ENCODE results near the gene OSGEP. TPM values are rescaled to one million over a fixed set of nuclear protein-coding genes. Genes with fewer than 3 reads are reported as not detected.
"Not testable (repeated sequence)": the region's sequence is repeated elsewhere in the genome, so short reads cannot be mapped to it uniquely, and the experiment has no call there.

OSGEP gene
- total RNA-seq, 4 donors from 2014 or later = 26.7 to 146 (median 64.7) TPM

DNA sequence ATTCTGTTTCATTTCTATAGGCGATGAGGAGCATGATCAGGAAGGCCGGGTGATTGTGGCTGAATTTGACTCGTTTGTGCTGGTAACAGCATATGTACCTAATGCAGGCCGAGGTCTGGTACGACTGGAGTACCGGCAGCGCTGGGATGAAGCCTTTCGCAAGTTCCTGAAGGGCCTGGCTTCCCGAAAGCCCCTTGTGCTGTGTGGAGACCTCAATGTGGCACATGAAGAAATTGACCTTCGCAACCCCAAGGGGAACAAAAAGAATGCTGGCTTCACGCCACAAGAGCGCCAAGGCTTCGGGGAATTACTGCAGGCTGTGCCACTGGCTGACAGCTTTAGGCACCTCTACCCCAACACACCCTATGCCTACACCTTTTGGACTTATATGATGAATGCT is 2.4 kb upstream of the OSGEP start:
- peak overlapping the region in 3 of 4 donors; percentile 94 to 96 (median 95) for H3K27ac ChIP-seq
- intact Hi-C loops (cut with DNase I; ENCODE audit: low total_unique reads) = no loop called here
- DNase-seq = no peak
- in situ Hi-C loops (cut with MboI; ENCODE audit: low pct_ligation_motif_present in 1 of 4, low pct_unique_long_range_greater_than_20kb in 1 of 4, low sequenced_read_pairs in 3 of 4) = loop anchor here in 2 of 4 donors (25.0 kb wide), 2 partner anchors 120 to 230 kb away; partner anchors contain the start of genes CCNB1IP1 (in 2 of the 2), PARP2 (in 2 of the 2), ANG (in 1 of the 2) and RNASE4 (in 1 of the 2)
- peaks cover 0 to 30% (median 9%) of the 10 kb centered on the region in 4 donors for H3K36me3 ChIP-seq
- H3K4me3 ChIP-seq = no peak overlapping the region
- H3K9me3 ChIP-seq = no peaks in the 10 kb centered on the region
- TF ChIP-seq EP300 (IDR thresholded peaks at IDR 0.05; ENCODE audit: low read depth) = no peak
- peak in 1 of 3 donors; percentile 34 for TF ChIP-seq POLR2AphosphoS5 (IDR thresholded peaks at IDR 0.05)
- WGBS, 2 donors (ENCODE audit: low coverage in 1 of 2) = 81% methylated on average over 13 of the region's 13 CpGs; no CpG with 5 or more reads in 1 of the 2 donors
- H3K4me1 ChIP-seq = peaks cover 25 to 45% (median 34%) of the 10 kb centered on the region in 4 donors
- no peaks in the 10 kb centered on the region for H3K27me3 ChIP-seq

DNA sequence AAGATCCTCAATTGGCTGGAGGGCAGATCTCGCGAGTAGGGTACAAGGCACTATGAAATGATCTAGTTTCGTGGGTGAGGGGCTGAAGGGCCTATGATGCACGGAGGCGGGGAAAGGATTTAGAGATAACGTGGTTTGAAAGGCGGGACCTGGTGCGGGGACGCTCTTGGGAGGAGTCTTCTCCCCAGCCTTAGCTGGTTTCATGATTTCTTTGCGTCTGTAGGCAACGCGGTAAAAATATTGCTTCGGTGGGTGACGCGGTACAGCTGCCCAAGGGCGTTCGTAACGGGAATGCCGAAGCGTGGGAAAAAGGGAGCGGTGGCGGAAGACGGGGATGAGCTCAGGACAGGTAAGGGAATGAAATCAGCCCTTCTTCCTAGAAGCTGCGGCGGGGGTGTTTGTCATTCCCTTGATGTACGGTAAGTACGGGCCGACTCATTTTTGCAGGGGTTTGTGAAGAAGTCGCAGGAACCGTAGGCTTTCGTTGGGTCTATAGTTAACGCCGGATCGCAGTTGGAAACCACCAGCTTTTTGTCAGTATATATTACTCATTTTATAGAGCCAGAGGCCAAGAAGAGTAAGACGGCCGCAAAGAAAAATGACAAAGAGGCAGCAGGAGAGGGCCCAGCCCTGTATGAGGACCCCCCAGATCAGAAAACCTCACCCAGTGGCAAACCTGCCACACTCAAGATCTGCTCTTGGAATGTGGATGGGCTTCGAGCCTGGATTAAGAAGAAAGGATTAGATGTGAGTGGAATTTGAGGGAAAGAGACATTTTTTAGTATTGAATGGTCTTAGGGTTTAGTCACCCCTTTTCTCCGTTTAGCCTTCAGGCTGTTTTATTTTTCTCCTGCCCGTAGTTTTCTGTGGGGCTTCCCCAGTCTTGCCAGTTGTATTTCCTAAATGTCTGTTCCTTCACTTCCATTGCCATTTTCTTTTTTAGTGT is 1.0 kb upstream of the OSGEP start:
- in situ Hi-C loops (cut with MboI; ENCODE audit: low pct_ligation_motif_present in 1 of 4, low pct_unique_long_range_greater_than_20kb in 1 of 4, low sequenced_read_pairs in 3 of 4) = loop anchor here in 2 of 4 donors (25.0 kb wide), 2 partner anchors 118 to 232 kb away; partner anchors contain the start of genes CCNB1IP1 (in 2 of the 2), PARP2 (in 2 of the 2), ANG (in 1 of the 2) and RNASE4 (in 1 of the 2)
- WGBS, 2 donors (ENCODE audit: low coverage in 1 of 2) = 0% methylated on average over 15 to 39 of the region's 39 CpGs

DNA sequence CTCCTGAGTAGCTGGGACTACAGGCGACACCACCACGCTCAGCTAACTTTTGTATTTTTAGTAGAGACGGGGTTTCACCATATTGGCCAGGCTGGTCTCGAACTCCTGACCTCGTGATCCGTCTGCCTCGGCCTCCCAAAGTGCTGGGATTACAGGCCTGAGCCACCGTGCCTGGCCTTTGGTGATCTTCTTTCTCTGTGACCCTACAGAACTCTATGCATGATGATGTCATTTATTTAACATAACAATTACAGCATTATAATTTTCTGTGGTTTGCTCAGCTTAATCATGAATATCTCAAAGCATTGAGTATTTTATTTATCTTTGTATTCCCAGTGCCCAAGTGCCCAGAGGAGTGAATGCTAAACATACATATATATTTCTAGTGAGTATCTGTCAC is 1.8 kb downstream of the OSGEP start:
- H3K4me3 ChIP-seq; DNase-seq; H3K9me3 ChIP-seq; H3K27me3 ChIP-seq; H3K27ac ChIP-seq; intact Hi-C loops (cut with DNase I; ENCODE audit: low total_unique reads): not testable (repeated sequence)
- in situ Hi-C loops (cut with MboI; ENCODE audit: low pct_ligation_motif_present in 1 of 4, low pct_unique_long_range_greater_than_20kb in 1 of 4, low sequenced_read_pairs in 3 of 4) = loop anchor here in 2 of 4 donors (25.0 kb wide), 2 partner anchors 116 to 234 kb away; partner anchors contain the start of genes CCNB1IP1 (in 2 of the 2), PARP2 (in 2 of the 2), ANG (in 1 of the 2) and RNASE4 (in 1 of the 2)
- H3K4me1 ChIP-seq = peaks cover 15 to 31% (median 21%) of the 10 kb centered on the region in 4 donors
- peaks cover 0 to 45% (median 21%) of the 10 kb centered on the region in 4 donors for H3K36me3 ChIP-seq
- WGBS, 2 donors (ENCODE audit: low coverage in 1 of 2) = 80 to 89% methylated on average over 1 to 8 of the region's 8 CpGs

More for the DNA sequence above, 1.0 kb upstream of the OSGEP start:
- H3K9me3 ChIP-seq = no peaks in the 10 kb centered on the region
- H3K4me1 ChIP-seq = peaks cover 25 to 44% (median 32%) of the 10 kb centered on the region in 4 donors
- H3K4me3 ChIP-seq = peak overlapping the region; percentile 59 to 76 (median 72)
- no peaks in the 10 kb centered on the region for H3K27me3 ChIP-seq
- peaks cover 0 to 37% (median 13%) of the 10 kb centered on the region in 4 donors for H3K36me3 ChIP-seq
- H3K27ac ChIP-seq = peak overlapping the region; percentile 94 to 96 (median 94)
- TF ChIP-seq, protein P1, sequence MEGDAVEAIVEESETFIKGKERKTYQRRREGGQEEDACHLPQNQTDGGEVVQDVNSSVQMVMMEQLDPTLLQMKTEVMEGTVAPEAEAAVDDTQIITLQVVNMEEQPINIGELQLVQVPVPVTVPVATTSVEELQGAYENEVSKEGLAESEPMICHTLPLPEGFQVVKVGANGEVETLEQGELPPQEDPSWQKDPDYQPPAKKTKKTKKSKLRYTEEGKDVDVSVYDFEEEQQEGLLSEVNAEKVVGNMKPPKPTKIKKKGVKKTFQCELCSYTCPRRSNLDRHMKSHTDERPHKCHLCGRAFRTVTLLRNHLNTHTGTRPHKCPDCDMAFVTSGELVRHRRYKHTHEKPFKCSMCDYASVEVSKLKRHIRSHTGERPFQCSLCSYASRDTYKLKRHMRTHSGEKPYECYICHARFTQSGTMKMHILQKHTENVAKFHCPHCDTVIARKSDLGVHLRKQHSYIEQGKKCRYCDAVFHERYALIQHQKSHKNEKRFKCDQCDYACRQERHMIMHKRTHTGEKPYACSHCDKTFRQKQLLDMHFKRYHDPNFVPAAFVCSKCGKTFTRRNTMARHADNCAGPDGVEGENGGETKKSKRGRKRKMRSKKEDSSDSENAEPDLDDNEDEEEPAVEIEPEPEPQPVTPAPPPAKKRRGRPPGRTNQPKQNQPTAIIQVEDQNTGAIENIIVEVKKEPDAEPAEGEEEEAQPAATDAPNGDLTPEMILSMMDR (IDR thresholded peaks at IDR 0.05) = no peak
- no peak for TF ChIP-seq EP300 (IDR thresholded peaks at IDR 0.05; ENCODE audit: low read depth)
- TF ChIP-seq POLR2A (IDR thresholded peaks at IDR 0.05) = peak; percentile 9
- no peak for TF ChIP-seq POLR2AphosphoS5 (IDR thresholded peaks at IDR 0.05)
- intact Hi-C loops (cut with DNase I; ENCODE audit: low total_unique reads) = no loop called here
- DNase-seq = no peak

DNA sequence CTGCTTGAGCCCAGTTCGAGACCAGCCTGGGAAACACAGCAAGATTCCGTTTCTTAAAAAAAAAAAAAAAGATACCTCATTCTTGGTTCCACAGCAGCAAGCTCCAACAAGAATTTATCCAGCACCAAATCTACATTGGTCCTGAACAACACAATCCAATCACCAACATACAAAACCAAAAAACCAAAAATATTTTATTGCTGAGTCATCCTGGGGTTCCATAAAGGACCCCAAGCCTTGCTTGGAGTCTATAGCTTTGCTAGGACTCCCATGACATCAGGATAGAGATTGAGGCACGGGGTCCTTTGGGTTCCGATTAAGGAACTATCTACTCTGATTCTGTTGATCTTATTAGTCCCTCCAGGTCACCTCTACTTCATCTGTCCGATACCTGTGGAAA is 7.7 kb downstream of the OSGEP start:
- H3K27ac ChIP-seq = no peak overlapping the region
- peaks cover 0 to 52% (median 23%) of the 10 kb centered on the region in 4 donors for H3K36me3 ChIP-seq
- 94 to 100% methylated on average over 1 to 5 of the region's 5 CpGs for WGBS, 2 donors (ENCODE audit: low coverage in 1 of 2)
- TF ChIP-seq POLR2A (IDR thresholded peaks at IDR 0.05) (no peak), EP300 (IDR thresholded peaks at IDR 0.05; ENCODE audit: low read depth) (no peak), POLR2AphosphoS5 (IDR thresholded peaks at IDR 0.05) (no peak)
- TF ChIP-seq, protein P1 (IDR thresholded peaks at IDR 0.05) = no peak
- in situ Hi-C loops (cut with MboI; ENCODE audit: low pct_ligation_motif_present in 1 of 4, low pct_unique_long_range_greater_than_20kb in 1 of 4, low sequenced_read_pairs in 3 of 4) = no loop called here
- H3K9me3 ChIP-seq = no peaks in the 10 kb centered on the region
- intact Hi-C loops (cut with DNase I; ENCODE audit: low total_unique reads) = no loop called here
- no peak for DNase-seq
- H3K4me3 ChIP-seq = no peak overlapping the region
- H3K4me1 ChIP-seq = no peaks in the 10 kb centered on the region
- H3K27me3 ChIP-seq = no peaks in the 10 kb centered on the region

DNA sequence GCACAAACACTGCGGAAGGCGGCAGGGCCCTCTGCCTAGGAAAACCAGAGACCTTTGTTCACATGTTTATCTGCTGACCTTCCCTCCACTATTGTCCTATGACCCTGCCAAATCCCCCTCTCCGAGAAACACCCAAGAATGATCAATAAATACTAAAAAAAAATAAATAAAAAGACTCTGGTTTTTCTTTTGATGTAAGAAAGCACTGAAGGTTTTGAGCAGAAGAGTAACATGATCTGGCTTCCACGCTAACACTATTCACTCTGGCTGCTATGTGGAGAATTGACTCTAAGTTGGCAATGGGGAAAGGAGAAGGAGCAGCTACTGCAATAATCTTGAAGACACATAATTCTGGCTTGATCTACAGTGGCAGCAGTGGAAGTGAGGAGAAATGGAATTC is 11.0 kb downstream of the OSGEP start:
- intact Hi-C loops (cut with DNase I; ENCODE audit: low total_unique reads); H3K4me3 ChIP-seq; in situ Hi-C loops (cut with MboI; ENCODE audit: low pct_ligation_motif_present in 1 of 4, low pct_unique_long_range_greater_than_20kb in 1 of 4, low sequenced_read_pairs in 3 of 4); H3K27ac ChIP-seq; H3K4me1 ChIP-seq; DNase-seq; H3K9me3 ChIP-seq; H3K27me3 ChIP-seq: not testable (repeated sequence)
- peaks cover 0 to 29% (median 11%) of the 10 kb centered on the region in 4 donors for H3K36me3 ChIP-seq
- WGBS, 2 donors (ENCODE audit: low coverage in 1 of 2) = 90 to 100% methylated on average over 1 to 2 of the region's 4 CpGs
